Measurements from ENCODE around the gene MISP3. TPM values are rescaled to one million over a fixed set of nuclear protein-coding genes. Genes with fewer than 3 reads are reported as not detected.

The MISP3 gene
- total and polyA plus RNA-seq, 9 of the 15 experiments (the other 6 are each of a cell fraction or from before 2014, with no cell fraction given), result 0.25 to 5.6 (median 1.6) TPM

GRCh38 chr19:14117668-14118164 lies 45.1 kb downstream of the MISP3 start, which contains the start of gene PRKACA (continued):
- TF ChIP-seq GMEB1 (CRISPR knock-in tag; IDR thresholded peaks at IDR 0.05) (no peak), HDAC2 (IDR thresholded peaks at IDR 0.05) (no peak), MITF (IDR thresholded peaks at IDR 0.05) (no peak), GABPA (tag; conservative IDR thresholded peaks at IDR 0.05; ENCODE audit: low read depth) (peak; percentile 31; the same call in 1 of the 2 replicates), ARID3A (IDR thresholded peaks at IDR 0.05; ENCODE audit: borderline replicate concordance, low read depth, low read length) (peak; percentile 84; the same call in 1 of the 2 replicates), USF1 (CRISPR knock-in tag; IDR thresholded peaks at IDR 0.05) (peak; percentile 49; the same call in 1 of the 2 replicates), TFAP4 (CRISPR knock-in tag; IDR thresholded peaks at IDR 0.05; ENCODE audit: borderline replicate concordance) (peak; percentile 96), PKNOX1 (IDR thresholded peaks at IDR 0.05) (peak; percentile 99), SOX6 (IDR thresholded peaks at IDR 0.05) (no peak), TCF15 (CRISPR knock-in tag; IDR thresholded peaks at IDR 0.05) (no peak), THRA (IDR thresholded peaks at IDR 0.05) (no peak), ZNF639 (CRISPR knock-in tag; conservative IDR thresholded peaks at IDR 0.05 in 1 of 2, IDR thresholded peaks at IDR 0.05 in 1 of 2) (peak in 1 of 2 experiments; percentile 99; a peak in 2 of 4 replicates), USF2 (CRISPR knock-in tag; IDR thresholded peaks at IDR 0.05) (no peak), ESRRA (IDR thresholded peaks at IDR 0.05; ENCODE audit: borderline replicate concordance, low read depth) (peak; percentile 37; the same call in 1 of the 2 replicates)
